ENCODE results near the gene MAP1LC3B. TPM values are rescaled to one million over a fixed set of nuclear protein-coding genes. Genes with fewer than 3 reads are reported as not detected.

The MAP1LC3B gene
- total RNA-seq, 1 donor from 2014 or later: 141 TPM

GRCh38 chr16:87344165-87344930, 47.8 kb upstream of the MAP1LC3B start:
- H3K27me3 Mint-ChIP-seq (ENCODE audit: unreplicated experiment): no peaks in the 10 kb centered on the region
- H3K36me3 Mint-ChIP-seq (ENCODE audit: unreplicated experiment): peaks cover 20% of the 10 kb centered on the region
- peak overlapping the region; percentile 14 for H3K27ac Mint-ChIP-seq (ENCODE audit: unreplicated experiment)
- DNase-seq (ENCODE audit: extremely low spot score, unreplicated experiment): no peak
- no peak for TF ChIP-seq CTCF (IDR thresholded peaks at IDR 0.05)
- H3K4me3 Mint-ChIP-seq (ENCODE audit: unreplicated experiment): no peak overlapping the region
- peaks cover 6% of the 10 kb centered on the region for H3K4me1 Mint-ChIP-seq (ENCODE audit: unreplicated experiment)
- no peaks in the 10 kb centered on the region for H3K9me3 Mint-ChIP-seq (ENCODE audit: unreplicated experiment)

- peak overlapping the region; percentile 43 for H3K27ac Mint-ChIP-seq (ENCODE audit: unreplicated experiment)
- peaks cover 20% of the 10 kb centered on the region for H3K36me3 Mint-ChIP-seq (ENCODE audit: unreplicated experiment)
- H3K27me3 Mint-ChIP-seq (ENCODE audit: unreplicated experiment): no peaks in the 10 kb centered on the region
- no peak overlapping the region for H3K4me3 Mint-ChIP-seq (ENCODE audit: unreplicated experiment)
- TF ChIP-seq CTCF (IDR thresholded peaks at IDR 0.05): no peak
- DNase-seq (ENCODE audit: extremely low spot score, unreplicated experiment): no peak
- no peaks in the 10 kb centered on the region for H3K9me3 Mint-ChIP-seq (ENCODE audit: unreplicated experiment)
- peaks cover 6% of the 10 kb centered on the region for H3K4me1 Mint-ChIP-seq (ENCODE audit: unreplicated experiment)
Observed at GRCh38 chr16:87344931-87345631, 47.1 kb upstream of the MAP1LC3B start.

- H3K27ac Mint-ChIP-seq (ENCODE audit: unreplicated experiment): peak overlapping the region; percentile 43
- H3K4me1 Mint-ChIP-seq (ENCODE audit: unreplicated experiment): peaks cover 6% of the 10 kb centered on the region
- H3K27me3 Mint-ChIP-seq (ENCODE audit: unreplicated experiment): no peaks in the 10 kb centered on the region
- H3K36me3 Mint-ChIP-seq (ENCODE audit: unreplicated experiment): peaks cover 20% of the 10 kb centered on the region
- no peaks in the 10 kb centered on the region for H3K9me3 Mint-ChIP-seq (ENCODE audit: unreplicated experiment)
- H3K4me3 Mint-ChIP-seq (ENCODE audit: unreplicated experiment): no peak overlapping the region
- TF ChIP-seq CTCF (IDR thresholded peaks at IDR 0.05): no peak
- DNase-seq (ENCODE audit: extremely low spot score, unreplicated experiment): no peak
Observed at GRCh38 chr16:87345726-87346424, 46.3 kb upstream of the MAP1LC3B start.

- Mint-ChIP-seq H3K27me3 (ENCODE audit: unreplicated experiment) (no peaks in the 10 kb centered on the region), H3K9me3 (ENCODE audit: unreplicated experiment) (no peaks in the 10 kb centered on the region)
Observed at GRCh38 chr16:87346517-87347060, 45.5 kb upstream of the MAP1LC3B start.

More at GRCh38 chr16:87346517-87347060, 45.5 kb upstream of the MAP1LC3B start:
- TF ChIP-seq CTCF (IDR thresholded peaks at IDR 0.05): no peak
- no peak overlapping the region for H3K4me3 Mint-ChIP-seq (ENCODE audit: unreplicated experiment)
- DNase-seq (ENCODE audit: extremely low spot score, unreplicated experiment): no peak
- H3K27ac Mint-ChIP-seq (ENCODE audit: unreplicated experiment): no peak overlapping the region
- peaks cover 20% of the 10 kb centered on the region for H3K36me3 Mint-ChIP-seq (ENCODE audit: unreplicated experiment)
- H3K4me1 Mint-ChIP-seq (ENCODE audit: unreplicated experiment): peaks cover 6% of the 10 kb centered on the region
